ENCODE results near the gene SMOC2. TPM values are rescaled to one million over a fixed set of nuclear protein-coding genes. Genes with fewer than 3 reads are reported as not detected.

The SMOC2 gene
- total RNA-seq, 2 donors from 2014 or later, result 25.6 to 29.6 TPM

GRCh38 chr6:168419569-168419968, 21.4 kb upstream of the SMOC2 start:
- H3K27ac ChIP-seq, result no peak overlapping the region
- intact Hi-C loops (cut with DNase I), result no loop called here
- H3K4me3 ChIP-seq, result no peak overlapping the region
- H3K36me3 ChIP-seq, result no peaks in the 10 kb centered on the region
- H3K9ac ChIP-seq (ENCODE audit: low read depth in 2 of 2, low read length in 2 of 2), result no peak overlapping the region
- H3K9me3 ChIP-seq, result no peaks in the 10 kb centered on the region
- no peaks in the 10 kb centered on the region for H3K27me3 ChIP-seq
- no peaks in the 10 kb centered on the region for H3K4me1 ChIP-seq
- no peak for DNase-seq
- no peak for TF ChIP-seq CTCF (IDR thresholded peaks at IDR 0.05)

- H3K27me3 ChIP-seq, result no peaks in the 10 kb centered on the region
- no peaks in the 10 kb centered on the region for H3K4me1 ChIP-seq
- no peaks in the 10 kb centered on the region for H3K36me3 ChIP-seq
- DNase-seq, result no peak
- no peak overlapping the region for H3K9ac ChIP-seq (ENCODE audit: low read depth in 2 of 2, low read length in 2 of 2)
- intact Hi-C loops (cut with DNase I), result no loop called here
- H3K27ac ChIP-seq, result no peak overlapping the region
- no peak for TF ChIP-seq CTCF (IDR thresholded peaks at IDR 0.05)
- H3K4me3 ChIP-seq, result no peak overlapping the region
- no peaks in the 10 kb centered on the region for H3K9me3 ChIP-seq
Observed at GRCh38 chr6:168420084-168420483, 20.9 kb upstream of the SMOC2 start.

- Histone ChIP-seq H3K9me3 (no peaks in the 10 kb centered on the region), H3K4me1 (no peaks in the 10 kb centered on the region), H3K36me3 (no peaks in the 10 kb centered on the region), H3K4me3 (no peak overlapping the region), H3K27ac (no peak overlapping the region), H3K9ac (ENCODE audit: low read depth in 2 of 2, low read length in 2 of 2) (no peak overlapping the region), H3K27me3 (no peaks in the 10 kb centered on the region)
- no peak for DNase-seq
- TF ChIP-seq CTCF (IDR thresholded peaks at IDR 0.05), result no peak
- intact Hi-C loops (cut with DNase I), result no loop called here
Observed at GRCh38 chr6:168420706-168421105, 20.3 kb upstream of the SMOC2 start.

GRCh38 chr6:168427184-168427583, 13.8 kb upstream of the SMOC2 start:
- Histone ChIP-seq H3K9me3 (no peaks in the 10 kb centered on the region), H3K36me3 (no peaks in the 10 kb centered on the region), H3K4me3 (no peak overlapping the region), H3K4me1 (no peaks in the 10 kb centered on the region), H3K9ac (ENCODE audit: low read depth in 2 of 2, low read length in 2 of 2) (no peak overlapping the region), H3K27me3 (no peaks in the 10 kb centered on the region), H3K27ac (no peak overlapping the region)
- intact Hi-C loops (cut with DNase I), result no loop called here
- no peak for TF ChIP-seq CTCF (IDR thresholded peaks at IDR 0.05)
- DNase-seq, result no peak

GRCh38 chr6:168428052-168428826, 12.7 kb upstream of the SMOC2 start:
- intact Hi-C loops (cut with DNase I), result no loop called here
- peak; percentile 39 for DNase-seq
- H3K4me1 ChIP-seq, result no peaks in the 10 kb centered on the region
- no peaks in the 10 kb centered on the region for H3K9me3 ChIP-seq
- H3K4me3 ChIP-seq, result no peak overlapping the region
- H3K27ac ChIP-seq, result no peak overlapping the region
- H3K27me3 ChIP-seq, result no peaks in the 10 kb centered on the region
- no peak for TF ChIP-seq CTCF (IDR thresholded peaks at IDR 0.05)
- no peak overlapping the region for H3K9ac ChIP-seq (ENCODE audit: low read depth in 2 of 2, low read length in 2 of 2)
- H3K36me3 ChIP-seq, result no peaks in the 10 kb centered on the region
